ENCODE measurements around the gene SSBP3.
"Not testable (repeated sequence)": the region's sequence is repeated elsewhere in the genome, so short reads cannot be mapped to it uniquely, and the experiment has no call there.

Gene SSBP3

DNA sequence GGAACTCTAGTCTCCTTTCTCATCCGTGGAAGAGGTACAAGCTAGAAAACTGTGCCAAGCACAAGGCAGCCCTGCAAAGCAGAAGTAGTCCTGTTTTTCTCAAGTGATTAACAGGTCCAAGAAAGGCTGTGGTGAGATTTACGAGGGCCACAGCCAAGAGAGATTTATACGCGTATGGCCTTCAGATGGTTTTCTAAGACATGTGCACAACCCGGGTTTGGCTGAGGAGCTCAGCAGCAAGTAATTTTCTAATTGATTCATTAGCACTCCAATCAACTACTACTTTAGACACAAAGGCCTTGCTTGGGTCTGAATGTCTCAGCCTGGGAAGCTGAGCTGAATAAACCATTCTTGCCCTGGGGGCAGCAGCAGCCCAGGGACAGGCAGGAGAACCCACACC, 55.8 kb downstream of the SSBP3 start:
- no peak for DNase-seq (ENCODE audit: low read depth, low spot score)

DNA sequence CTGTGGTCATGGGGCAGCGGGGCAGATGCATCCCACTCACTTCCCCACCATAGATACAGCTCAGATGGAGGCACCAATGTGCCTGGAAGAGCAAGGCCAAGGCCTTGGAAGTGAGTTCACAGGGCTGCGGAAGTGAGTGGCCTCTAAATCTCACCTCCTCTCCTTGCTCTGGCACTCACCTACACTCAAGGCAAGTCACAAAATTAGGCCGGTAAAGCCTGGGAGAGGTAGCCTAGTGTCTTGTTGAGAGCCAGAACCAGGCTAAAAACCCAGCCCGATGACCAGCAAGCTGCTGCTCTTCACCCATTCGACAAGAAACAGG, 57.5 kb downstream of the SSBP3 start:
- DNase-seq (ENCODE audit: low read depth, low spot score) = no peak

DNA sequence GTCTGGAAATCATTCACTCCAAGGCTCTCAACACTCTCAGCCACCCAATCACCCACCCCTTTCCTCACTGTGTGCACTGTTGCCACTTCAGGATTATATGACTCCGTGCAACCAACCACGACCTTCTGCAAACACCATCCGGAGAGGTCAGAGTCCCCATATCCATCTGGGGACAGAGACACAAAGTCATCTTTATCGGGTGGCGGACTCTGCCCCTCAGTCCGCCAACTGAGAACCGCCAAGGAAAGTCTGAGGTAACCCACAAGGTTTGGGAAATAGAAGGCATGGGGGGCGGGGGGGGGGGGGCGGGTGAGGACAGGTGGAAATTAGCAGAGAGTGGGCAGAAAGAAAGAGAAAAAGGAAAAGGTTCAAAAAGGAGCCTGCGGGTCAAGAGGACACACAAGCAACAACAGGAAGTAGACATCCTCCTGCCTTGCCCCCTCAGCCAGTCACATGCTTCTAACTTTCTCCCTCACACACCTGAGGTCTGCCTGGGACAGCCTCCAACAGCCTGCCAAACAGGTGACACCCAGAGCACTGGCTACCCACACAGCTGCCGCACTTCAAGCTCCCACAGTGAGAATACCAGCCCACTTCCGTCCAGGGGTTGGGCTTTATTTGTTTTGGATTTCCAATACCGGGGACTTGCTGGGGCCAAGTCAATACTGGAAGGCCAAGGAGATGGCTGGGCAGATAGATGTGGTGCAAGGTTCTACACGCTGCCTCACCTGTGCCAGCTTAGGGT, 58.1 kb downstream of the SSBP3 start:
- DNase-seq (ENCODE audit: low read depth, low spot score) = no peak

DNA sequence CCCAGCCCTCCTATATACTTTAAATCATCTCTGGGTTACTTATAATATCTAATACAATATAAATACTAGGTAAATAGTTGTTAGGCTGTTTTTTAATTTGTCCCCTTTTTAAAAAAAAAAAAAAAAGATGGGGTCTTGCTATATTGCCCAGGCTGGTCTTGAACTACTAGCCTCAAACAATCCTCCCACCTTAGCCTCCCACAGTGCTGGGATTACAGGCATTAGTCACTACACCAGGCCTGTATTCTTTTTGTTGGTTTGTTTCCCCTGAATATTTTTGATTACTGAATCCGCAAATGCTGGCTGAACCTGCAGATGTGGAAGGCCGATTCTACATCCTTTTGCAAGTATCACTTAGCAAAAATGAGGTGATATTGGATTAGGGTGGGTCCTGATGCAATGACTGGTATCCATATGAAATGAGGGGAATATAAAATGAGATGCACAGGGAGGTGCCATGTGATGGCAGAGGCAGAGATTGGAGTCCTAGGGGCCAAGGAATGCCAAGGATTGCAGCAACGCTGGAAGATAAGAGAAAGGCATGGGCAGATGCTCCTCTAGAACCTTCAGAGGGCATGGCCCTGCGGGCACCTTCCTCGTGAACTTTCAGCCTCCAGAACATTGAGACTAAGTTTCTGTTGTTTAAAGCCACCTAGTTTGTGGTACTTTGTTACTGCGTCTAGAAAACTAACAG, 58.8 kb downstream of the SSBP3 start:
- no peak for DNase-seq (ENCODE audit: low read depth, low spot score)

DNA sequence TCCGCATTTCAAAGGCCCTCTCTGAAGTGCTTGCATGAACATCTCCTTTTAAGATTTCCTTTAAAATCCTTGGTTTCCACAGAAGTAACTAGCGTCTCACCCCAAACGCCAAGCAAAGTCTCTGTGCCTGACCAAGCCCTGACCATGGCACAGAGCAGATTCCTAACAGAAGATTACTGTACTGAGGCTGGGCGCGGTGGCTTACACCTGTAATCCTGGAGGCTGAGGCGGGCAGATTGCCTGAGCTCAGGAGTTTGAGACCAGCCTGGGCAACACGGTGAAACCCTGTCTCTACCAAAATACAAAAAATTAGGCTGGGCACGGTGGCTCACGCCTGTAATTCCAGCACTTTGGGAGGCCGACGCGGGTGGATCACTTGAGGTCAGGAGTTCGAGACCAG, 60.6 kb downstream of the SSBP3 start:
- DNase-seq (ENCODE audit: low read depth, low spot score) = not testable (repeated sequence)

DNA sequence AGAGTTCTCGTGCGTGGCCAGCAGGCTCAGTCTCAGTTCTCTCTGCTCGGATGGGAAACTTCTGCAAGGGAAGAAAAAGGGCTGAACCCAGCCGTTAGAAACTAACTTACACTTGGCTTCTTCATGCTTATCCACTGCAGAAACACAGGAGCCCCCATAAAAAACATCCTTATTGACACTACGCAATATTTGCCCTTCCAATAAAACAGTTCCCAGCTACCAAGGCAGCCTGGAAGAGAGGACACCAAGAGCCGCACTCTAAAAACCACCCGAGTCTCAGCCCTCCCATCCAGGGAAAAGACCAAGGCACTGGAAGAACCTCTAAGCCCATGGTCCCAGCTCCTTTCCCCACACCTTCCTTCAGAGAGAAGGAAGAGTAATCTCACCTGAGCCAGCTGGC, 61.1 kb downstream of the SSBP3 start:
- no peak for DNase-seq (ENCODE audit: low read depth, low spot score)

DNA sequence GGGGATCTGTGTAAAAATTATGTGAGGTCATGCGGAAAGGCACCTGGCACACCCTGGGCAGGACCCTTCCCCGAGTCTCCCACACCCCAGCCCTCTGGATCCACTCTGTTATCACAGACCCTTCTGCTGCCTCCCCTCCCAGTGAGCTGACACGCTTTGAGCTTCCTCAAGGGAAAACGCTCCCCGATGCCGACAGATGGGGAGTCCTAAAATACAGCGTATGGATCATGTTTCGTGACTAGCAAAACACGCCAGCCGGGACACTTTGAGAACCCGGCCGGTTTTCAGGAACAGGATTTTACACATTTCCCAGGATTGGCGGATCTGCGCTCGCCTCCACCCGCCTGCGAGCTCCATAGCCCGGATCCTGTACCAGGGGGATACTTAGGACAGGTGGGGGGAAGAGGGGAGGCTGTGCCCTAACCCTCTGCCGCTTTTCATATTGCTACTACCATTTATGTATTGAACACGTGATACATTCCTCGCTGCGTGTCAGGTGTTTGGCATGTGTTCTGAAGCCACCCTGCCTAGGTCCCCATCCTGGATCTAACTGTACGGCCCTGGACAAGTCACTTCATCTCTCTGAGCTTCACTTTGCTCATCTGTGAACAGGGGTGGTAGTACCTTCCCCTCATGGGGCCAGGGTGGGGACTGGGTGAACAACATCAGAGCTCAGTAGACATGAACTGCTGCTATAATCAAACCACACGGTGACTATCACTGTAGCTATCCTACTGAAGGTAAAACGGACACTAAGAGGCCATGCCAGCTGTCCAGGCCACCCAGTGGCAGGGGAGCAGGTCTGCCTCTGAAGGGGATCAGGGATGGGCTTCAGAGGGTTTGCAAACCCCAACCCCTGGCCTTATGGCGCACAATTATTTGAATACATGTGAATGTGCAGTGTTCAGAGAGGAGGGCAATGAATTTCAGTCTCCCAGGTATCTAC, 63.2 kb downstream of the SSBP3 start:
- DNase-seq (ENCODE audit: low read depth, low spot score) = no peak

DNA sequence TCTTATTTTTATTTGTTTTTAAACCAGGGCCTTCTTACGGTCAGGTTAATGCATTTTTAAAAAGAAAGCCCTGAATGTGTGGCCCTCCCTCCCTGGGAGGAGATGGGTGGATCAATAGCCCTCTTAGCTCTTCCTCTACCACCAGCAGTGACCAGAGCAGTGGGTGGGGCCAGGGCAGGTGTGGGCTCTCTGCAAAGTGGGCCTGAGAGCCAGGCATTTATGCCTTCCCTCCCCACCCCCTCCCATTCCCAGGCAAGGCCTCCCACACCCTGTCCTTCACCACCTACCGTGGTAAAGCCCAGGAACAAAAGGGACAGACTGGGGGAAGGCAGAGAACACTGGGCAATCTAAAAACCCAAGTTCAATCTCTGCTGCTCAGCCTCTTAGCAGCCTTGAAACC, 63.9 kb downstream of the SSBP3 start:
- DNase-seq (ENCODE audit: low read depth, low spot score) = no peak

DNA sequence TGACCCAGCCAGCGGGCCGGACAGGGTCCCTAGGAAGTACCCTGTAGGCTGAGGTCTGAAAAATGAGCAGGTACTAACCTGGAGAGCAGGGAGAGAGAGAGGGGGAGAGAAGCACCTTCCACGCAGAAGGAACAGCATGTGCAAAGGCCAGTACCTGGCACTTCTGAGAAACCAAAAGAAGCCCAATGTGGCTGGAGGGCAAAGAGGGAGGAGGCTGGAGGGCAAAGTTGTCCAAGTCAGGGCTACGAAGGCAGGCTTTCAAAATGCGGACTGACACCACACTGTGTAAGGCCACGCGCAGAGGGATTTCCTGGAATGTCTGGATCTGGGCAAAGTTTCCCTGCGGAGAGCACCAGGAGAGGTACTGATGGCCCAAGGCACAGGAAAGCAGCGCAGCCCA, 64.4 kb downstream of the SSBP3 start:
- DNase-seq (ENCODE audit: low read depth, low spot score) = no peak

DNA sequence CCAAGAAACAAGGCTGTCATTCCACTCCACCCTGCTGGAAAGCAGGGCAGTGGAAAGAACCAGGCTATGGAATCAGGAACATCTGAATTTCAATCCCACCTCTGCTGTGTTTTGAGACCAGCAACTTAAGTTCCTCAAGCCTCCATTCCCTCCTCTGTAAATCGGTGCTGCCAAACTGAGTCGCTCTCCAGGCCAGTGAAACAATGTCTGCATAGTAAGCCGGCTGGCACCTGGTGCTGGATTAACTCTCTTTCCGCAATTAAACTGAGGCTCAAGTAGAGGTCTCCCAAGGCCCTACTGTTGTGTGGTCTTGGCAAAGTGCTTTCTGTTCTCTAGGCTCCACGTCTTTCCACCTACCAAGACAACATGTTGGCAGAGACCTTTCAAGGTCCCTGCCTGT, 65.3 kb downstream of the SSBP3 start:
- DNase-seq (ENCODE audit: low read depth, low spot score) = no peak

DNA sequence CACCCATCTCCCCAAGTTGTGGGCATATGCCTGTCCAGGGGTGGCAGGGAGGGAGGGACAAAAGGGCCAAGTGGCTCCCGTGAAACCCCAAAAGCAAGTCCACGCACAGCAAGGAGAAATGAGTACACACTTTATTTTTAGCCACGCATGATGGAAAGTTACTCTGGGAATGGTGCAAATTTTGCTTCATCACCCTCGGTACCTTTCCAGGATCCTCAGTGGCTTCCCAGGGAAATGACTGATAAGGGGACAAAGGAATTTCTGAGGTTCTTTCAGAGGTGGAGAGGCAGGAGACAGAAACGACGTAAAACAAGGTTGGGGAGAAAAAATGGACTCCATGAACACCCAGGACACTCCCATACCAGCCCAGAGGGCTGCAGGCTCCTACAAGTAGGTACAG, 65.8 kb downstream of the SSBP3 start:
- DNase-seq (ENCODE audit: low read depth, low spot score) = no peak

DNA sequence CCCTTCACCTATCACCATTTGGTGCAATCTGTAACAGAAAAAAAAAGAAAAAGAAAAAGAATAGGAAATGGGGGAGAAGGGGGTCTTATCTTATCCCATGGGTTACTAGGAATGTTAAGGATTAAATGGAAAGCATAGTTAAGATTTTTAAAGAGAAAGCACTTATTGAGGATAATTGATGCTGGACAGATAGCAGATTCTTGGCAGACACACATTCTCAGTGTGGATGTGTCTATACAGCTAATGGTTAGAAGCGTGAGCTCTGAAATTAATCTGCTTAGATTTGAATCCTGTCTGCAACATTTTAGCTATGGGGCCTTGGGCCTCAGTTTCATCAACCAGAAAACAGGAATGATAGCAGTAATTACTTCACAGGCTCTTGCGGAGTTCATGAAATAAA, 67.1 kb downstream of the SSBP3 start:
- DNase-seq (ENCODE audit: low read depth, low spot score) = no peak

DNA sequence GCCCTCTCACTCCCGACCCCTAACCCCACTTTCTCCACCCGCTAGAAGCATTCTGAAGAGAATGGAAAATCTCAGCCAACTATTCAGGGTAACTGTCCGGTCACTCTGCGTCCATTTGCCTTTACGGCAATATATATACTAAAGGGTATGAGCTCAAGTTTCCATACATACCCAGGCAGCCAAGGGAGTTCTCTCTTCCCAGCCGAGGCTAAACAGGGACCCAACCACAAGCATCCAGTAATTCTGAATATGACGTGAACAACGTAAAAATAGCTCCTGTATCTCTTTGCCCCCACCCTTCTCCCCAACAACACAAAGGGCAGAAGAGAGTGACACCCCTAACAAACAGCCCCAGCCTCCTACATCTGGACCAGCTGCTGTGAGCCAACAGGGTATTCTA, 67.7 kb downstream of the SSBP3 start:
- no peak for DNase-seq (ENCODE audit: low read depth, low spot score)

DNA sequence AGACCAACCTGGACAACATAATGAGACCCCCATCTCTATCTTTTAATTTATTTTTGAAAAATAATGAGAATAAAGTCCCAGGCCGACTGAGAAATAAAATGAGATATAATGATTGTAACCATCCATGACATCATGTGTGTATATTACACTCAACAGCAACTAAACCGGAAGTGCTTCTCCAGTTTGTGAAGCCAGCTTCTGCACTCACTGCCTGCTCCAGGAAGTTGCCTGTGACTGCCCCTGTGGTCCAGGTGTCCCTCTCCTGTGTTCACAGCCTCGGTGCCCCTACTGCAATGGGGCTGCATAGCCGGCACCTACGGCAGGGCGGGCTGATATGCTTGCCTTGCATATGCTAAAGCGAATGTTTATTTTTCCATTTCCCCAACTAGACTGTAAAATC, 68.3 kb downstream of the SSBP3 start:
- DNase-seq (ENCODE audit: low read depth, low spot score) = no peak

DNA sequence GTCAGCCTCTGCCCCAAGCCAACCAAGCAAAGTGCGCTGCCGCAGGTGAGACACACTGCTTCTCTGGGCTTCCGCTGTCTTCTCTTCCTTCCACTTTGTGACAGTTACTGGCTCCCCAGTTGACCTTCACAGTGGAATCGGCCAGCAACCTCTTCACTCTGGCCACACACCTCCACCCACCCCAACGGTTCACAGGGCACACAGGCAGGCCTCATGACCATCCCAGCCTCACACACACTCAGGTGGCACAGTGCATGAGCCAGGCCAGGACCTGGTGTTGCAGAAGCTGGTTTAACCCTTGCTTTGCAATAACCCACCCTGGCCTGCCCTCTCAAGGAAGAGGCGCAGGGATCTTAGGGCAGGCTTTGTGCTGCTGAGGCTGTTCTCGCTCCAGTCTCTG, 69.2 kb downstream of the SSBP3 start:
- DNase-seq (ENCODE audit: low read depth, low spot score) = no peak

DNA sequence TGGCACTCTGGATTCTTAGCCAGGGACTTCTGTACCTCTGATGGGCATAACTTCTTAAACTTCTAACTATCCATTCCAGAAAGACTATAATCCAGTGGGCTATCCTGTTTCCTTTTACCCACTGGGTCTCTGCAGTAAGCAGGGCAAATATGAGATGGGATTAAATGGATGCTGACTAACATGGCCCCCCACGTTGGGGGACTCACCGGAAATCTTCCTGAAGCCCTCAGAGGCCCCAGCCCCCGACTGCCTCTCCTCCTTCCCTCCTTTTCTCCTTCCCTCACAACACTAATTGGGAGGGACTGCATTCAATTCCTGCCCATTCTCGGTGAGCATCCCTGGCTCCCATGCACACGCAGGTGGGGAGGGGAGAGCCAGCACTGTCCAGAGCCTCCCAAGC, 70.1 kb downstream of the SSBP3 start:
- no peak for DNase-seq (ENCODE audit: low read depth, low spot score)

DNA sequence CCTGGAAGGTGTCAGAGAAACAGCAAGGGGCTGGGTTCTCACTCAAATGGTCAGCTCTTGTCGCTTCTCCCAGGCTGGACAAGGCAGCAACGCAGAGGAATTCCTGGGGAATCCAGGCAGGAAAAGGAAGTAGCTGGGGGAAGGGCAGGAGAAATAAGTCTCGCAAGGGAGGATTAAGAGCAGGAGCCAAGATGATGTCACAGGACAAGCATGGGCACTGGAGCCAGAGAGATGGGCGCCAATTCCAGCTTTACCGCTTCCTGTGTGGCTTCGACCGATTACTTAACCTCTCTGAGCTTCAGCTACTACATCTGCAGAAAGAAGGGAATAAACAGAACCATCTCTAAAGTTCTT, 70.5 kb downstream of the SSBP3 start:
- no peak for DNase-seq (ENCODE audit: low read depth, low spot score)

DNA sequence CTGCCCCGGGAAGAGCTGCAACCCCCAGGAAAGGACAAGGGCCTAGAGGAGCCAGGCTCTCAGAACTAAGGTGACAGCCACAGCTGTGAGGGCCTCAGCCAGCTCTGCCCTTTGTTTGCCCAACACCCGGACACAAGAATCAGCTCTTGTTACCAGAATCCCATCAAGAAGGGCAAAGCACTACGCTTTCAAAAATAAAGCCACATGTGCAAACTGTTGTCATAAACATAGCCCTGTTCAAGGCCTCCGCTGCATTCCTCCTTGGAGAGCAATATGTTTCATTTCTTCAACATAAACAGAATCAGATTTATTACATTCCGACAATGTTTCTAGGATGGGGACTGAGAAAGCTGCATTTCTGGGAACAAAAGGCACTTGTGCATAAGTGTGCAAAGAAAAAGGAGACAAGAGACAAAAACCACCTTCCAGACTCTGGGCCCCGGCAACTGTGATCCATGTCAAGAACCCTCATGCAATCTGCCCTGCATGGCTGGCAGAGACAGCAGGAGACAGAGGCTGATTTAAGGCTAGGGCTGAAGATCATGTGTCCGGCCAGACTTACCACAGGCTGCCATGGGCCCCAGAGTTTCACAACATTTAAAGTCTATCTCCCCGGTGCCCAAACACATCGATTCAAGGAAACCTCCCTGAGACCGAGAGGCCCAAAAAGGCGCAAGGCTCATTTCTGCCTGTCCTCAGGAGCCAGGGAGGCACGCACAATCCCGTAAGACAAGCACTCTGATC, 71.0 kb downstream of the SSBP3 start:
- DNase-seq (ENCODE audit: low read depth, low spot score) = no peak

DNA sequence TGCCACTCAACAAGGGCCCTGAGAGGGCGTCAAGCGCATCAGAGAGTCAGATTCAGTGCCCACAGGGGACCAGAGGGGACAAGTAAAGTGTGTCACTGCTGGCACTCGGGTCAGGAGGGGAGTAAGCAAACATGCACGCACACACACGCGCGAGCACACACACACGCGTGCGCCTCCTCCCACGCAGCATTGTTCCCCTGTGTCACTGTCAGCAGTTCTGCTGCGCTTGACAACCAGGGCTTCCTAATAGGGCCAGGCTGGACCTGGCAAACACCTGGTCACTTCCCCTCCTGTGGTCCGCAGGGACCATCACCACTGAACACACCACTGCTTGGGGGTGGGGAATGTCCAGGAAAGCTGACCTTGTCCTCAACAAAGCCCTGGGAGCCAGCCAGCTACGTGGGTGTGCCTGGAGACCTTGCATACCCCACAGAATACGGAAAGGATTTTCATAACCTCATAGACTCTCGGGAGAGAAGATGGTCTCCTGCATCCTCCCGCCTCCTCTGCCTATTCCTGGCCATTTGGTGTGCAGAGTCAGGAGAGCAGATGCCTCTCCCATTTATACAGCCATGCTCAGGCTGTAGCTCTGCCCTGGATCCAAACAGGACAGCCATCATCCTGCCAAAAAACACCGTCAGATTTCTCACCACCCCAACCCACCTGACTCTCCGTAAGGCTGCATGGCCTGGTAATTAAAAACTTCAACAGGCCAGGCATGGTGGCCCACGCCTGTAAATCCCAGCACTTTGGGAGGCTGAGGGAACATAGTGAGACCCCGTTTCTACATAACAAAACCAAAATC, 73.2 kb downstream of the SSBP3 start:
- DNase-seq (ENCODE audit: low read depth, low spot score) = no peak

DNA sequence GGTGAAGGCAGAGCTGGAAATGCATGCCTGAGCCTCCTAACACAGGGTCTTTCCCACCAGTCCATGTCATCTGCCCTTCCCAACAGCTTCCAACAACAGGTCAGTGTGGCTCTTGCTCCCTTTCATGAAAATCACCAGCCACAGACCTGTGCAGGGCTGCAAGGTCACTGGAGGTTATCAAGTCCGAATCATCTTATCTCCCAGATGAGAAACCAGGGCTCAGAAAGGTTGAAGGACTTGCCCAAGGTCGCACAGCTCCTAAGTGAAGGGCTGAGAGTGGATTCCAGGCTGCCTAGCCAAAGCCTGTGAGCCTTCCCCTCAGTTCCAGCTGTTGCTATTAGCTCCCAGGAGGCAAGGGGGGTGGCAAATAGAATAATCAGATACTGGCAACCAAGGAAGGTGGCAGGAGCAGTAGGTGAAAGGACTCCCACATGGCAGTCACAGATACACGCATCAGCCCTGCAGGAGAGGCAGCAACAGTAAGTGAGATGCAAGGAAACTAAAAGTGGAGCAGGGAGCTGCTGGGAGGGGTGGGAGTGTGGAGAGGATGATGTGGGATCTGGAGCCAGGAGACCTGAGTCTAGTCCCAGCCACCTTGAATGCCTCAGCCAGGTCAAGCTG, 74.2 kb downstream of the SSBP3 start:
- DNase-seq (ENCODE audit: low read depth, low spot score) = no peak
